ENCODE data around the gene SLC4A2.

SLC4A2 gene

GRCh38 chr7:151015967-151016366, 43.4 kb upstream of the SLC4A2 start:
- Histone ChIP-seq H3K4me1 (peaks cover 0 to 38% (median 28%) of the 10 kb centered on the region in 4 donors), H3K9me3 (no peaks in the 10 kb centered on the region), H3K4me3 (no peak overlapping the region), H3K27me3 (peaks cover 0 to 95% of the 10 kb centered on the region in 2 donors), H3K36me3 (no peaks in the 10 kb centered on the region), H3K27ac (no peak overlapping the region)
- TF ChIP-seq CTCF (IDR thresholded peaks at IDR 0.05): no peak
- intact Hi-C loops (cut with DNase I; ENCODE audit: low total_unique reads): loop anchor here (10.0 kb wide), 1 partner anchor 99 kb away; no protein-coding TSS in a partner anchor
- no peak for DNase-seq

GRCh38 chr7:151016505-151016904, 42.9 kb upstream of the SLC4A2 start:
- H3K36me3 ChIP-seq: no peaks in the 10 kb centered on the region
- H3K27me3 ChIP-seq: peaks cover 0 to 97% of the 10 kb centered on the region in 2 donors
- no peaks in the 10 kb centered on the region for H3K9me3 ChIP-seq
- TF ChIP-seq CTCF (IDR thresholded peaks at IDR 0.05): no peak
- DNase-seq: no peak
- peaks cover 0 to 38% (median 28%) of the 10 kb centered on the region in 4 donors for H3K4me1 ChIP-seq
- H3K4me3 ChIP-seq: no peak overlapping the region
- intact Hi-C loops (cut with DNase I; ENCODE audit: low total_unique reads): loop anchor here (10.0 kb wide), 1 partner anchor 98 kb away; no protein-coding TSS in a partner anchor
- no peak overlapping the region for H3K27ac ChIP-seq

- H3K36me3 ChIP-seq: no peaks in the 10 kb centered on the region
- H3K27me3 ChIP-seq: peaks cover 0 to 95% of the 10 kb centered on the region in 2 donors
- peaks cover 0 to 38% (median 28%) of the 10 kb centered on the region in 4 donors for H3K4me1 ChIP-seq
- H3K4me3 ChIP-seq: no peak overlapping the region
- no peak for TF ChIP-seq CTCF (IDR thresholded peaks at IDR 0.05)
- H3K9me3 ChIP-seq: no peaks in the 10 kb centered on the region
- intact Hi-C loops (cut with DNase I; ENCODE audit: low total_unique reads): loop anchor here (10.0 kb wide), 1 partner anchor 98 kb away; no protein-coding TSS in a partner anchor
- no peak overlapping the region for H3K27ac ChIP-seq
- DNase-seq: no peak
These were observed 42.4 kb upstream of the SLC4A2 start for GRCh38 chr7:151016942-151017341.

- H3K4me3 ChIP-seq: no peak overlapping the region
- no peaks in the 10 kb centered on the region for H3K36me3 ChIP-seq
- intact Hi-C loops (cut with DNase I; ENCODE audit: low total_unique reads): loop anchor here (10.0 kb wide), 1 partner anchor 97 kb away; no protein-coding TSS in a partner anchor
- no peak overlapping the region for H3K27ac ChIP-seq
- H3K27me3 ChIP-seq: peaks cover 0 to 90% of the 10 kb centered on the region in 2 donors
- DNase-seq: no peak
- H3K9me3 ChIP-seq: no peaks in the 10 kb centered on the region
- peaks cover 0 to 38% (median 28%) of the 10 kb centered on the region in 4 donors for H3K4me1 ChIP-seq
- TF ChIP-seq CTCF (IDR thresholded peaks at IDR 0.05): no peak
These were observed 41.9 kb upstream of the SLC4A2 start for GRCh38 chr7:151017370-151017952.

- TF ChIP-seq CTCF (IDR thresholded peaks at IDR 0.05): peak; percentile 74 to 87
- intact Hi-C loops (cut with DNase I; ENCODE audit: low total_unique reads): loop anchor here (10.0 kb wide), 1 partner anchor 97 kb away; no protein-coding TSS in a partner anchor
- H3K4me3 ChIP-seq: peak overlapping the region in 1 of 2 donors; percentile 35
- no peaks in the 10 kb centered on the region for H3K36me3 ChIP-seq
- no peaks in the 10 kb centered on the region for H3K9me3 ChIP-seq
- peak in 1 of 2 donors; percentile 56 for DNase-seq
- no peak overlapping the region for H3K27ac ChIP-seq
- H3K4me1 ChIP-seq: peaks cover 0 to 33% (median 26%) of the 10 kb centered on the region in 4 donors
- H3K27me3 ChIP-seq: peaks cover 0 to 85% of the 10 kb centered on the region in 2 donors
These were observed 41.4 kb upstream of the SLC4A2 start for GRCh38 chr7:151017953-151018420.

Measured in tibial artery (tissue), 4 donors.